ENCODE data around the gene LIMS1. TPM values are rescaled to one million over a fixed set of nuclear protein-coding genes. Genes with fewer than 3 reads are reported as not detected.

The LIMS1 gene
- total and polyA plus RNA-seq, 2 of the 13 experiments (the other 11 are each of a cell fraction or from before 2014, with no cell fraction given) = 38.3 to 49.6 TPM

DNA sequence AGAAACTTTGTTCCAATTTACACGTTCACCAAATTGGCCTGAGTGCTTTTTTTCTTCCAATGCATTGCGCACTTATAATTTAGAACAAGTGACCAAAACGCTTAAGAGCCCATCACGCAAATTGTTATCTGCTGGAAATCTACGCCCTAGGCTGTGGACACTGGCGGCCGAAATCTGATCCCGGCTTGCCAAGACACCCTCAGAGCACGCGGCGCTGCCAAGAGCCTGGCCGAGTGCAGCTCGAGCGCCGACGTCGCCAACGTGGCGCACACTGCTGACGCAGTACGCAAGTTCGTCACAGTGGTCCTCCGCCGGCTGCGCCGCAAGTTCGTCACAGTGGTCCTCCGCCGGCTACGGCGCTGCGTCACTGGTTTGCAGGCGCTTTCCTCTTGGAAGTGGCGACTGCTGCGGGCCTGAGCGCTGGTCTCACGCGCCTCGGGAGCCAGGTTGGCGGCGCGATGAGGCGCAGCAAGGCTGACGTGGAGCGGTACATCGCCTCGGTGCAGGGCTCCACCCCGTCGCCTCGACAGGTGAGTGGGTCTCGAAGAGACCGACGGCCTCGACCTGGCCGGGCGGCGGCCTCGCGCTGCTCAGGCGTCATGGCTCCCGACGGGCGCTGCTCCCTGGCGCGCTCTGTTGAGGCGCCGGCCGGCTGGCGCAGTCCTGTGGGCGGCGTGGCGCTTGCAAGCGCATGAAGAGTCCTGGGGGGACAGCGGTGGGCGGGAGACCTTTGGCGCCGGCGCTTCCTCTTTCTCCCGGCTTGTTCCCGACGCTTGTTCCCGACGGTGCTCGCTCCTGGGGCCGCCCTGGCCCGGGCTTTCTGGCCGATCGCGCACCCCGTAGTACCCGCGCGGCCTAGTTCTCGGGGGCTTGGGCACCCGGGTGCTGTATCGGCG is 185.1 kb downstream of the LIMS1 start, which contains the start of gene RANBP2 (continued):
- TF ChIP-seq, protein P1, sequence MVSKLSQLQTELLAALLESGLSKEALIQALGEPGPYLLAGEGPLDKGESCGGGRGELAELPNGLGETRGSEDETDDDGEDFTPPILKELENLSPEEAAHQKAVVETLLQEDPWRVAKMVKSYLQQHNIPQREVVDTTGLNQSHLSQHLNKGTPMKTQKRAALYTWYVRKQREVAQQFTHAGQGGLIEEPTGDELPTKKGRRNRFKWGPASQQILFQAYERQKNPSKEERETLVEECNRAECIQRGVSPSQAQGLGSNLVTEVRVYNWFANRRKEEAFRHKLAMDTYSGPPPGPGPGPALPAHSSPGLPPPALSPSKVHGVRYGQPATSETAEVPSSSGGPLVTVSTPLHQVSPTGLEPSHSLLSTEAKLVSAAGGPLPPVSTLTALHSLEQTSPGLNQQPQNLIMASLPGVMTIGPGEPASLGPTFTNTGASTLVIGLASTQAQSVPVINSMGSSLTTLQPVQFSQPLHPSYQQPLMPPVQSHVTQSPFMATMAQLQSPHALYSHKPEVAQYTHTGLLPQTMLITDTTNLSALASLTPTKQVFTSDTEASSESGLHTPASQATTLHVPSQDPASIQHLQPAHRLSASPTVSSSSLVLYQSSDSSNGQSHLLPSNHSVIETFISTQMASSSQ (IDR thresholded peaks at IDR 0.05; ENCODE audit: low read depth) = 0 out of 2 replicates have a peak, but pooled peaks have one; percentile 13
- TF ChIP-seq, protein P1 (CRISPR knock-in tag; IDR thresholded peaks at IDR 0.05; ENCODE audit: borderline replicate concordance) = peak; percentile 91
- TF ChIP-seq IRX3 (CRISPR knock-in tag; IDR thresholded peaks at IDR 0.05; ENCODE audit: borderline replicate concordance, low read depth) = peak; percentile 94
- peak; percentile 94 for TF ChIP-seq KLF12 (CRISPR knock-in tag; IDR thresholded peaks at IDR 0.05; ENCODE audit: borderline replicate concordance)
- peak; percentile 91 for TF ChIP-seq ZNF564 (CRISPR knock-in tag; IDR thresholded peaks at IDR 0.05)
- no peak for TF ChIP-seq TRIM22 (IDR thresholded peaks at IDR 0.05)
- no peak for TF ChIP-seq ZNF354B (CRISPR knock-in tag; IDR thresholded peaks at IDR 0.05)
- no peak; the same call in none of the 2 replicates for TF ChIP-seq TP53 (CRISPR knock-in tag; conservative IDR thresholded peaks at IDR 0.05)
- TF ChIP-seq, protein P2, sequence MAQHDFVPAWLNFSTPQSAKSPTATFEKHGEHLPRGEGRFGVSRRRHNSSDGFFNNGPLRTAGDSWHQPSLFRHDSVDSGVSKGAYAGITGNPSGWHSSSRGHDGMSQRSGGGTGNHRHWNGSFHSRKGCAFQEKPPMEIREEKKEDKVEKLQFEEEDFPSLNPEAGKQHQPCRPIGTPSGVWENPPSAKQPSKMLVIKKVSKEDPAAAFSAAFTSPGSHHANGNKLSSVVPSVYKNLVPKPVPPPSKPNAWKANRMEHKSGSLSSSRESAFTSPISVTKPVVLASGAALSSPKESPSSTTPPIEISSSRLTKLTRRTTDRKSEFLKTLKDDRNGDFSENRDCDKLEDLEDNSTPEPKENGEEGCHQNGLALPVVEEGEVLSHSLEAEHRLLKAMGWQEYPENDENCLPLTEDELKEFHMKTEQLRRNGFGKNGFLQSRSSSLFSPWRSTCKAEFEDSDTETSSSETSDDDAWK (CRISPR knock-in tag; IDR thresholded peaks at IDR 0.05) = no peak
- TF ChIP-seq ZKSCAN1 (IDR thresholded peaks at IDR 0.05; ENCODE audit: low read length) = no peak; the same call in 1 of the 2 replicates
- TF ChIP-seq HOXA9 (CRISPR knock-in tag; IDR thresholded peaks at IDR 0.05; ENCODE audit: borderline replicate concordance) = peak; percentile 96
- no peak for TF ChIP-seq RORA (CRISPR knock-in tag; IDR thresholded peaks at IDR 0.05)
- no peak for TF ChIP-seq SRSF4 (IDR thresholded peaks at IDR 0.05; ENCODE audit: low read depth, low read length, poor library complexity, severe bottlenecking)
- peak; percentile 90 for TF ChIP-seq SP4 (CRISPR knock-in tag; IDR thresholded peaks at IDR 0.05)
- peak; percentile 96; the same call in 1 of the 2 replicates for TF ChIP-seq ZKSCAN8 (CRISPR knock-in tag; IDR thresholded peaks at IDR 0.05; ENCODE audit: borderline replicate concordance)
- TF ChIP-seq ZNF850 (CRISPR knock-in tag; conservative IDR thresholded peaks at IDR 0.05) = peak; percentile 90
- peak; percentile 65; the same call in 1 of the 2 replicates for TF ChIP-seq RFX5 (IDR thresholded peaks at IDR 0.05; ENCODE audit: low read depth, low read length)
- TF ChIP-seq, protein P3, sequence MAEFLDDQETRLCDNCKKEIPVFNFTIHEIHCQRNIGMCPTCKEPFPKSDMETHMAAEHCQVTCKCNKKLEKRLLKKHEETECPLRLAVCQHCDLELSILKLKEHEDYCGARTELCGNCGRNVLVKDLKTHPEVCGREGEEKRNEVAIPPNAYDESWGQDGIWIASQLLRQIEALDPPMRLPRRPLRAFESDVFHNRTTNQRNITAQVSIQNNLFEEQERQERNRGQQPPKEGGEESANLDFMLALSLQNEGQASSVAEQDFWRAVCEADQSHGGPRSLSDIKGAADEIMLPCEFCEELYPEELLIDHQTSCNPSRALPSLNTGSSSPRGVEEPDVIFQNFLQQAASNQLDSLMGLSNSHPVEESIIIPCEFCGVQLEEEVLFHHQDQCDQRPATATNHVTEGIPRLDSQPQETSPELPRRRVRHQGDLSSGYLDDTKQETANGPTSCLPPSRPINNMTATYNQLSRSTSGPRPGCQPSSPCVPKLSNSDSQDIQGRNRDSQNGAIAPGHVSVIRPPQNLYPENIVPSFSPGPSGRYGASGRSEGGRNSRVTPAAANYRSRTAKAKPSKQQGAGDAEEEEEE (CRISPR knock-in tag; IDR thresholded peaks at IDR 0.05; ENCODE audit: borderline replicate concordance) = peak; percentile 97
- TF ChIP-seq ELF1 (CRISPR knock-in tag; IDR thresholded peaks at IDR 0.05) = peak; percentile 86
- TF ChIP-seq KDM5B (CRISPR knock-in tag; IDR thresholded peaks at IDR 0.05; ENCODE audit: borderline replicate concordance) = peak; percentile 99
- TF ChIP-seq AHR (CRISPR knock-in tag; IDR thresholded peaks at IDR 0.05) = peak; percentile 98
